PFSK-1 (cell line): ENCODE data around the gene SERPINF2.

Experiments used
- POLR2AphosphoS5 ChIP-seq: IDR thresholded peaks from 2 replicates; pipeline ENCODE4 v1.6.1; 2012; ENCODE audit warnings: low read depth, mild to moderate bottlenecking, control low read depth, low read length, moderate library complexity
- REST ChIP-seq, 2 experiments: IDR thresholded peaks; 2 replicates each; pipeline versions ENCODE4 v1.6.1 to v1.8.0; 2011 to 2012; ENCODE audit warnings: low read depth in 2 of 2, low read length in 2 of 2, control low read depth in 1 of 2, inconsistent platforms in 1 of 2, mild to moderate bottlenecking in 1 of 2, moderate library complexity in 1 of 2; ENCODE audit not compliant: insufficient read depth in 1 of 2
- SIN3A ChIP-seq: IDR thresholded peaks from 2 replicates; pipeline ENCODE4 v1.6.1; 2012; ENCODE audit warnings: mild to moderate bottlenecking, low read length, moderate library complexity, borderline replicate concordance; ENCODE audit not compliant: insufficient read depth

- no peak for TF ChIP-seq SIN3A
- TF ChIP-seq REST (IDR thresholded peaks at IDR 0.05; ENCODE audit: insufficient read depth in 1 of 2, low read depth in 2 of 2, low read length in 2 of 2), result no peak
- TF ChIP-seq POLR2AphosphoS5, result no peak
Observed at GRCh38 chr17:1742371-1743087, at the start of gene SERPINF2.
